Astrocyte of the cerebellum (primary cell): Measurements from ENCODE around the gene EFNB2.

Experiments used
- DNase-seq: peaks from one replicate; pipeline ENCODE4 v3.0.0-alpha.2; 2011; ENCODE audit warnings: low read depth
- H3K4me3 ChIP-seq: 2 replicates; pipeline ENCODE4 v1.5.1; 2011; ENCODE audit warnings: mild to moderate bottlenecking, low read depth, low read length, moderate library complexity
- CTCF ChIP-seq: IDR thresholded peaks from 2 replicates; pipeline ENCODE4 v1.5.1; 2012; ENCODE audit warnings: low read length, low read depth, moderate library complexity, mild to moderate bottlenecking; ENCODE audit errors: missing control alignments
- in situ Hi-C: cut with HindIII; loops from 2 replicates; pipeline ENCODE4 v1.10.0; 2017; ENCODE audit warnings: low sequenced_read_pairs

EFNB2 gene

GRCh38 chr13:106562301-106562700, 26.8 kb upstream of the EFNB2 start:
- DNase-seq, result no peak
- in situ Hi-C loops, result no loop called here
- no peak overlapping the region for H3K4me3 ChIP-seq
- TF ChIP-seq CTCF, result no peak

- in situ Hi-C loops, result no loop called here
- no peak for DNase-seq
- no peak for TF ChIP-seq CTCF
- H3K4me3 ChIP-seq, result no peak overlapping the region
Measured at GRCh38 chr13:106561551-106562170, 26.2 kb upstream of the EFNB2 start.

GRCh38 chr13:106560821-106561220, 25.4 kb upstream of the EFNB2 start:
- no peak for DNase-seq
- no peak overlapping the region for H3K4me3 ChIP-seq
- in situ Hi-C loops, result no loop called here
- no peak for TF ChIP-seq CTCF

- no peak overlapping the region for H3K4me3 ChIP-seq
- TF ChIP-seq CTCF, result no peak
- no peak for DNase-seq
- in situ Hi-C loops, result loop anchor here (10.0 kb wide), 1 partner anchor 566 kb away; no protein-coding TSS in a partner anchor
Measured at GRCh38 chr13:106558527-106558926, 23.1 kb upstream of the EFNB2 start.

GRCh38 chr13:106555631-106556328, 20.3 kb upstream of the EFNB2 start:
- H3K4me3 ChIP-seq, result no peak overlapping the region
- DNase-seq, result no peak
- in situ Hi-C loops, result loop anchor here (10.0 kb wide), 1 partner anchor 569 kb away; no protein-coding TSS in a partner anchor
- TF ChIP-seq CTCF, result no peak

- in situ Hi-C loops, result loop anchor here (10.0 kb wide), 1 partner anchor 573 kb away; no protein-coding TSS in a partner anchor
- no peak for DNase-seq
- no peak overlapping the region for H3K4me3 ChIP-seq
- TF ChIP-seq CTCF, result no peak
Measured at GRCh38 chr13:106551751-106552150, 16.3 kb upstream of the EFNB2 start.
